GM21381 (cell line): Measurements from ENCODE around the gene CRISPLD2.
"Not testable (repeated sequence)": the region's sequence is repeated elsewhere in the genome, so short reads cannot be mapped to it uniquely, and the experiment has no call there.

Experiments
- ATAC-seq: cut with Tn5 transposase; IDR thresholded peaks from one replicate; pipeline ENCODE4 v1.9.1; 2021; ENCODE audit warnings: mild to moderate bottlenecking, moderate library complexity; ENCODE audit not compliant: unreplicated experiment

CRISPLD2 gene

DNA sequence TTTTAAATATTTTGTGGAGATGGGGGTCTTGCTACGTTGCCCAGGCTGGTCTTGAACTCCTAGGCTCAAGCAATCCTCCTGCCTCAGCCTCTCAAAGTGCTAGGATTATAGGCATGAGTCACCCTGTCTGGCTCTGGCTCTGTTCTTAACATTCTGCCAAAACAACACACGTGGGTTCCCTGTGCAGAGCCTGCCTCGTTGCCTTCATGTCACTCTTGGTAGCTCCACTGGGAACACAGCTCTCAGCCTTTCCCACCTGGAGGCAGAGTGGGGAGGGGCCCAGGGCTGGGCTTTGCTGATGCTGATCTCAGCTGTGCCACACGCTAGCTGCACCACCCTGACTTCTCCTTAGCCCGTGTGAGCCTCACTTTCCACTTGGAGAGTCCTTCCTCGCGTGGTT is 19.3 kb downstream of the CRISPLD2 start:
- ATAC-seq = no peak

DNA sequence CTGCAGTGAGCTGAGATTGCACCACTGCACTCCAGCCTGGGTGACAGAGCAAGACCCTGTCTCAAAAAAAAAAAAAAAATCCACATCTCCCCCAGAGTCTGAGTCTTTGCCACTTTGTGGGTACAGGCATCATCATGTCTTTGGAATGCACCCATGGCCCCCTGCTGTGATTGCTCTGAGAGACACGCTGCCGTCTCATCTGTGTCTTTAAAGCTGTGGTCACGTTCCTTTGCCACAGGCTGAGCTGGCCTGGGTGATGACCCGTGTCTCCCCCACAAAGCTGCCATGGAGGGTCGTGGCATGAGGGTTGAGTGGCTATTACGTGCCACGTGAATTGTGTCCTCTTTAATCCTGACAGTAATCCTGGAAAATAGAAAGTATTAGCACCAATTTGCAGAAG is 20.2 kb downstream of the CRISPLD2 start:
- no peak for ATAC-seq

DNA sequence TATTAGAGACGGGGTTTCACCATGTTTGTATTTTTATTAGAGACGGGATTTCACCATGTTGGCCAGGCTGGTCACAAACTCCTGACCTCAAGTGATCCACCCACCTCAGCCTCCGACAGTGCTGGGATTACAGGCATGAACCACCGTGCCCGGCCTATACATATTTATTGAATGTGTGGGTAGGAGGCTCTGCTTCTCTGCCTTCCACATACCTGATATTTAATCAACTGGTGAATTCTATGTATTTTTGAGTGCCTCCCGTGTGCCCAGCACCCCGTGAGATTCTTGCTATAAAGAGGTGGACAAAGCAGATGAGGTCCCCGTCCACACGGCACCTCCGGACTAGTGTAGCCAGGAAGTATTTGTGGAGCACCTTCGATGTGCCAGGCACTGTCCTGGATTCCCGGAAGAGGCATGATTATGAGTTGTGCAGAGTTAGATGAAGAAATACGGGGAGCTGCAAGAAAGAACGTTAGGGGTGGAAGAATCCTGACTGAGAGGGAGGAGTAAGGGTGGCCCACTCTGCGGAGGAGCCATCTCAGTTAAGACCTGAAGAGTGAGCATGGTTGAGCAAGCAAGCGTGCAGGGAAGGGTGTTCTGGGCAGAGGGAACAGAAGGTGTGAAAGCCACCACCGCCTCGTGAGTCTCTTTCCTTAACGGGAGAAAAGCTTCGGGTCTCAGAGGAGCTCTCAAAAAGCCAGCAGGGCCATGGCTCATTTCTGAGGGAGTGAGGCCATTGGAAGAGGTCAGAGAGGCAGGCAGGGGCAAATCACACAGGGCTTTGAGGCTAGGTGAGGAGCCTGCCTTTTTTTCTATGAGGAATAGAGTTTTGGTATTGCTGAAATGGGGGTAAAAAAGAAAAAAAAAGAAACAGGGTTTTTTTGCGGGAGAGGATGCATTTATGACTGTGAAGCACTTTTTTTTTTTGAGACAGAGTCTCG is 21.2 kb downstream of the CRISPLD2 start:
- no peak for ATAC-seq

DNA sequence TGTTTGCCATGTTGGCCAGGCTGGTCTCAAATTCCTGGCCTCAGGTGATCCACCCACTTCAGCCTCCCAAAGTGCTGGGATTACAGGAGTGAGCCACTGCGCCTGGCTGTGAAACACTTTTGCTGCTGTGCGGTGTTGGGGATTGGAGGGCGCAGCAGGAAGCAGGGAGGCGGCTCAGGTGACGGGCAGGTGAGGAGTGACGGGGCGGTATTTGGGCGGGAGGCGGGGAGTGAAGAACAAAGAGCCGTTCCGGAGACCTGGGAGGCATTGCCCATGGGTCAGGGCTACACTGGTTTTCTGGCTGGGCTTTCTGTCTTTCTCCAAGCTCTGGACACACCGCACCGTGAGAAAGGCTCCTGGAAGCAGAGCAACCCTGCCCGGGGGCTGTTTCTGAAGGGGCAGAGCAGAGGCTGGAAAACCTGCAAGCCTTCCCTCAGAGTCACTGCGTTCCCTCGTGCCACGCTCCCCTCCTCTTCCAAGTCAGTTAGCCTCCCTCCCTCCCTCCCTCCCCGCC is 22.1 kb downstream of the CRISPLD2 start:
- ATAC-seq = no peak

DNA sequence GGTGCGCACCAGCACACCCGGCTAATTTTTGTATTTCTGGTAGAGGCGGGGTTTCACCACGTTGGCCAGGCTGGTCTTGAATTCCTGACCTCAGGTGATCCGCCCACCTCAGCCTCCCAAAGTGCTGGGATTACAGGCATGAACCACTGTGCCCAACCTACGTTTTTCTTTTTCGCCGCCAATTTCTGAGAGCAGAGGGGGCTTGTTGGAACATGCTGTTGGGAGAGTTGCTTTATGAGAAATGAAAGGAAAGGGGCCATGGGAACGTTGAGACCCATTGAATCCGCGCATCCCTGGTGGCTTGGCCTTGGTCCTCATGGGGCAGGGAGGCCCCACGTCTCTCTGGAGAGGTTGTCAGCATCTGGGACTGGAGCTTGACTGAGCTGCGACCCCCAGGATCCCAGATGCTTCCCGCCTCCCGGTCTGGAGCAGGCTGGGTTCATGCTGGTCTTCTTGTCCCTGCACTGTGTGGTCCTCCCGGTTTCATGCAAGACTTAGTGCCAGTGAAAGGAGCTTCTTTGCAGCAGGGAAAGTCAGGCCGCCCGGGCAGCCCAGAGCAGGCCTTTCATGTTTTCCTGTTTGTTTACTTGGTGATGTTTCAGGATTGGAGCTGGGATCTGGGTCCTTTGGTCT is 22.8 kb downstream of the CRISPLD2 start:
- no peak for ATAC-seq

DNA sequence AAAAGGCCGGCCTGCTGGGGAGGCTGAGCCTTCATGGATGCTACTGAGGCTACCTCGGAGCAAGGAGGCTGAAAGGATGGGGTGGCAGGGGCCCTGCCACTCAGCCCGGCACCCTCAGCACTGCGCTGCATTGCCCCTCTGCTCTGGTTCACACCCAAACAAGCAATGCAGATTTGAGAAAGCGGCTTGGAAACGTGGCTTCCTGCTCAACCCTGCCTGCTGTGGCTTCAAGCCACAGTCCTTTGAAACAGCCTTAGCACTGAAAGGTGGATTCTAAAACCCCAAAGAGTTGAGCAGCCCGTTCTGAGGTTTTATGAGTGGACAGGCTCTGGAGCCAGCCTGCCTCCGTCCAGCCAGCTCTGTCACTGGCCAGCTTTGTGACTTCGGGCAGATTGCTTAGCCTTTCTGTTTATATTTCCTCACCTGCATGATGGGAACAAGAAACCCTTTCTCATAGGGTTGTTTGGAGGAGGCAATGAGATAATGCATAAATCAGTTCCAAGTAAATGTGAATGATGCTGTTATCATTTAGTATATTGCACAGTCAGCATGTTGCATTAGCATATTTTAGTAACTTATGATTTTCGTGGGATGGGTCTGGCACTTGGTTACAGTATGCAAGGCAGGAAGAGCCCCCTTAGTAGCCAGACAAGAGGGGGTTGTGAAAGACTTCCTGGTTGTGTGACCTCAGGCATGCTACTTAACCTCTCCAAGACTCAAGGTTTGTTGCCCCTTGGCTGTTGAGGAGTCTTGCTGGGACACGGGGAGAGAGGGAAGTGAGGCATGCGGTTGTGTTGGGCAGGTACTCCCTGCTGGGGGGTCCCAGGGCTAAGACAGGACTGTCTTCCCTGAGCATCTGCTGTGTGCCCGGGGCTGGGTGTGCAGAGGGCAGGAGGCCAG is 23.6 kb downstream of the CRISPLD2 start:
- no peak for ATAC-seq

DNA sequence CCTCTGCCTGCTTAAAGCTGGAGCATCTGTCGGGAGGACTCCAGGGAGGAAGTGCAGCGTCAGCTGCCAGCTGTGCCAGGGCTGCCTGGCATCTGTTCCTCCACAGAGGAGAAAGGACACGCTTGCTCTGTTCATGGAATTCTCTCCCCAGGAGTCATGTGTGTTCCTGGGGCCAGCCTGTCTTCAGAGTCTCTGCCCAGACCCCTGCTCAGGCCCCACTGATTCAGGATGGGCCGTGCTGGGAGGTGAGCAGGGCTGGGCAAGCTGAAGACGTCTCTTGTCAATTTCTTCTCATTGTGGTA is 24.2 kb downstream of the CRISPLD2 start:
- ATAC-seq = no peak

DNA sequence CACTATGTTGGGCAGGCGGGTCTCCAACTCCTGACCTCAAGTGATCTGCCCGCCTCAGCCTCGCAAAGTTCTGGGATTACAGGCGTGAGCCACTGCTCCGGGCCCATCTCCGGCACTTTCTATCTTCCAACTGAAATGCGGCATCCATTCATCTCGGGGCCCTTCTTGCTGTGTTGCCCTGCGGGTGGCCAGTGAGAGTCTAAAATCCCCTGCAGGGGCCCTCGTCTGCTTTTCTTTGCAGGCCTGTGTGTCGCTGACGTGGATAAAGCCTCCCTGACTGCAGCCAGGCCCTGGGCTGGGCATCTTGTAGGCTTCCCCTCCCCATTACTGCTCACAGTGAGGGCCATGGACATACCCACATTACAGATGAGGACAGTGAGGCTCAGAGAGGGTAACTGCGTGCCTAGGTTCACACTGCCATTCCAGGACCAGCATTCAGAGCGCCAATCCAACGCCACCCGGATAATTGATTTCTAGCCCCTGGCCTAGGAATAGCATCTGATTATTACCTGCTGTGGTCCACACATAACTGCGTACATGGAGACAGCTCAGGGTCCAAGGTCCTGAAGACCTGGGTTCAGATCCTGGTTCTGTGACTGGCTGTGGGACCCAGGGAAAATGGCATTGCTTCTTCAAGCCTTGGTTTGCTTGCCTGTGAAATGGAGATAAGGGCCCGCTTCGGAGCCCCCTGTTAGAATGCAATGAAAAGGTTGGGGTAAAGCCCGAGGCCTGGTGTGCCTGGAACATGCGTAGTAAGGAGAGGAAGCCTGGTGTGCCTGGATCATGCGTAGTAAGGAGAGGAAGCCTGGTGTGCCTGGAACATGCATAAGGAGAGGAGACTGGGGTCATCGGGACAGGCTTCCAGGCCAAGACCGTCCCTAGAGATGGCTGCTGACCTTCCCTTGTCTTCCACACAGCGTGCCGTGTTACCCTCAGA is 25.0 kb downstream of the CRISPLD2 start:
- ATAC-seq = no peak

DNA sequence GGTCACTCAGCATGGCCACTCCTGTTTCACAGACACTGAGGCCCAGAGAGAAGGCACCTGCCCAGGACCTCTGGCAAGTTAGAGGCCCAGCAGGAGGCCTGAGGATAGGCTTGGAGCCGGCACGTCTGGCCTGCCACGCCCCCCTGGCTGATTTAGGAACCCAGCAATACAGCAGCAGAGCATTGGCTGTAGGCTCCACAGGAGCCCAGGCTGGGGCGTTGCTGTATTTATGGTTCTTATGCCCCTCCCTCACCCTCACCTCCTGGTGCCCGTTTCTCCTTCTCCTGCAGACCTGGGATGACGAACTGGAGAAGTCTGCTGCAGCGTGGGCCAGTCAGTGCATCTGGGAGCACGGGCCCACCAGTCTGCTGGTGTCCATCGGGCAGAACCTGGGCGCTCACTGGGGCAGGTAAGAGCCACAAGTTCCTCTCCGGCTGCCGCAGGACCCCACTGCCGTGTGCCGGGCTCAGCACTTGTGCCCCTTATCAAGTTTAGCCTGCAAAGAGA is 25.8 kb downstream of the CRISPLD2 start:
- ATAC-seq = no peak

DNA sequence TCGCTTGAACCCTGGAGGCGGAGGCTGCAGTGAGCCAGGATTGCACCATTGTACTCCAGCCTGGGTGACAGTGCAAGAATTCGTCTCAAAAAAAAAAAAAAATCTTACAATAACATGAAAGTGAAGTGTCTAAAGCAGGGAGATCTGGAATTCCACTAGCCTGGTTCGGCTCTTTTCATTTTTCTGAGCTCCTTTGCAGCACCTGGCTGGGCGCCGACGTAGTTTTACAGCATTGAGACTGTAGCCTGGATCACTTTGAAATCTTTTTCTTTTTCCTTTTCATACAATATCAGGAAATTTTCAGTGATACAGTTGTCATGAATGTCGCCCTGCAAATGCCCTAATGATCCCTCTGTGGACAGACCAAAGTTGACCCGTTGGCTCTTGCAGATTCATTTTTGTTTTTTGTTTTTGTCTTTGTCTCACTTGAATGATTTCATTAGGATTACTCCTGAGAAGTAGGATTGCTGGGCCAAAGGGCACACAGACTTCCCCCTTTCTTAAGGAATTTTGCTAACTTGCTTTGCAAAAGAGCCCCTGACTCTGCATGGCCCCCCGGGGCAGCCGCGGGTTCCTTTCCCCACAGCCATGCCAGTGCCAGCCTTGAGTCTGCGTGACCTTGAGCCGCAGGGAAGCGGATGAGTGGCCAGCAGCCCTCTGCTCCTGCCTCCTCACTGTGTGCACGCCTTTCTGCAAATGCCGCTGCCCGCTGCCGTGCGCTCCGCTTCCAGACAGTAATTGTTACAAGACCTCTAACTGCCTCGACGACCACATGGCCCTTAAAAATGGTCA is 28.0 kb downstream of the CRISPLD2 start:
- no peak for ATAC-seq

DNA sequence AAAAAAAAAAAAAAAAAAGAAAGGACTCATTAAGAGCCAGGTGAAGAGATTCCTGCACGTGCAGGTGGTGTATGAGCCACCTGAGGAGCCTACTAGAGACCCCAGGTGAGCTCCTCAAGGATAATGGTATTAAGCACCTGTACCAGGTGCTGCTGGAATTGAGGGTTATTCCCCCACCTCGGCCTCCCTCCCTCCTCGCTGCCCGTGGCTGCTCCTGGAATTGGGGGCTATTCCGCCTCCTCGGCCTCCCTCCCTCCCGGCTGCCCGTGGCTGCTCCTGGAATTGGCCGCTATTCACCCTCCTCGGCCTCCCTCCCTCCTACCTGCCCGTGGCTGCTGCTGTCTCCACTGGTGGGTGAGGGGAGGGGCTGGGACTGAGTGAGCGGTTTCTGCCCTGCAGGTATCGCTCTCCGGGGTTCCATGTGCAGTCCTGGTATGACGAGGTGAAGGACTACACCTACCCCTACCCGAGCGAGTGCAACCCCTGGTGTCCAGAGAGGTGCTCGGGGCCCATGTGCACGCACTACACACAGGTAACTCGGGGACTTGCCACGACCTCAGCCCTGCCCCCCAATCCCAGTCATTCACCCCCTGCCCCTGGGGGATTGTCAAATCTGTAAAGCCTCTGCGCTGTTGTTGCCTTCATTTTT is 29.3 kb downstream of the CRISPLD2 start:
- ATAC-seq = no peak

DNA sequence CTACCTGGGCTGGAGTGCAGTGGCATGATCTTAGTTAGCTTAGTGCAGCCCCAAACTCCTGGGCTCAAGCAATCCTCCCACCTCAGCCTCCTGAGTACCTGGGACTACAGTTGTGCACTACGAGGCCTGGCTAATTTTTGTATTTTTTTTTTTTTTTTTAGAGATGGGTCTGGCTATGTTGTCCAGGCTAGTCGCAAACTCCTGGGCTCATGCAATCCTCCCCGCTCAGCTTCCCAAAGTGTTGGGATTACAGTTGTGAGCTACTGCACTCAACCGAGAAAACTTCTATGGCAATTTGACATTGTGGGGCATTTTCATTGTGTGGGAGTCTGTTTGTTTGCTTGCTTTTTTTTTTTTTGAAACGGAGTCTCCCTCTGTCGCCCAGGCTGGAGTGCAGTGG is 30.0 kb downstream of the CRISPLD2 start:
- no peak for ATAC-seq

DNA sequence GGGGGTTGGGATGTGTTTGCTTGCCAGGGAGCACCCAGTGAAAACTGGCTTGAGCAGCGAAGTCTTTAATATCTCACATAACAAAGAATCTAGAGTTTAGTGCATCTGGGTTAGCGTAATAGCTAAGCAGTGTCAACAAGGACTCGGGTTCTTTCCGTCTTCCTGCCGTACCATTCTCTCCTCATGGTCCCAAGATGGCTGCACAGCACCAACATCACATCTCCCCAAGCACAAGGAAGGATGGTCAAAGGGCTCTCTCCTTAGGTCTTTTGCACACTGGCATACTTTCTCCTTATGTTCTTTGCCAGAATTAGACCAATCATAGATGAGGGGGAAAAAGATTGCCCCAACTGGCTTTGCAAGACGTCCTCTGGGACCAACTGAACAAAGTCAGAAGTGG is 30.9 kb downstream of the CRISPLD2 start:
- no peak for ATAC-seq

DNA sequence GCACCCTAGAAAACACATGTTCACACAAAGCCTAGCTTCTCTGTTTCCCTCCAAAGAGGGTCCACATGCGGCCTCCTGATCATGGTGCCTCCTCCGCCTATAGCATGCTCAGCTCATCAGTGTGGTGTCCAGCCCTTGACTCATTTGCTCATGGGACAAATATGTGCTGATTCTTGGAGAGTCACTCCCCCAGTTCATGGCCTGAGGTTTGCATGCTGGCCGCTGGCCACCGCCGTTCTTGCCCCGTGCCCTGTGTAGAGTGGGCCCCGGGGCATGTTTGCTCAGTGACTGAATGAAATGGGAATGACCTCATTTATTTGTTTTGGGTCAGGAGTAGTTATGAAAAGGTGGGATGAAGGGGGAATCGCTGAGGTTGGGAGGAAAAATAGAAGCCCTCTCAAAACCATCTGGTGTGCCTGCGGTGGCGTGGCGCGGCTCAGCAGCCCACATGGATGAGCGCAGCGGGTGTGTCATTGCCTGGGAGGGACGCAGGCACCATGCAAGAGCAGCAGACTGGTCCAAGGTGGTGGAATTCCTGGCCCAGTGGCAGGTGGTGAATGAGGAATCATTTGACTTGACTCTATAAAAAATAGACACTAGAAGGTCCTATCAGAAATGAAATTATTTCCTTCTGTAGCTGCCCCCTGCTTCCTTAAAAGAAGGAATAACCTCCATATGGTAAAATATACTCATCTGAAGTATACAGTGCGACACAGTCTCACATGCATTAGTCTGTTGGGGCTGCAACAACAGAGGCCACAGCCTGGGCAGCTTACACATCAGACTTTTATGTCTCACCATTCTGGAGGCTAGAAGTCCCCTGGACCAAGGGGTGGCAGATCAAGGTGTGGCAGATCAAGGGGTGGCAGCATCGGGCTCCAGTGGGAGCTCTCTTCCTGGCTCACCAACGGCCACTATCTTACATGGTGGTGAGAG is 31.7 kb downstream of the CRISPLD2 start:
- no peak for ATAC-seq

DNA sequence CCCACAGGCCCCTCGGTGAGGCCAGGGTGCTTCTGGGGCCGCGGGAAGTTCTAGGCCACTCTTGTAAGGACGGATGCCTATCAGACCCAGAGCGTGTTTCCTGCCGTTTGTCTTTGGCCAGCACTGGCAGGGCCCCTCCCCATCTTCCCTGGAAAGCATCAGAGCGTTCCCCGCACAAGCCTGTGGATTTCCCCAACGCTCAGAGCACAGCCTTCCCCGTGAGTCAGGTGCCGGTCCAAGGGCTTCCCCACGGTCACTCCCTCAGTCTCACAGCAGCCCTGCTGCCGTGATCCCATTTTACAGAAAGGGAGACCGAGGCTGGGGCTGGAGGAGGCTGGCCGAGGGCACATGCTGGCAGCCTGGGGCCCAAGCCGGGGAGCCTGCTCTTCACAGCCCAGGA is 33.7 kb downstream of the CRISPLD2 start:
- ATAC-seq = no peak

DNA sequence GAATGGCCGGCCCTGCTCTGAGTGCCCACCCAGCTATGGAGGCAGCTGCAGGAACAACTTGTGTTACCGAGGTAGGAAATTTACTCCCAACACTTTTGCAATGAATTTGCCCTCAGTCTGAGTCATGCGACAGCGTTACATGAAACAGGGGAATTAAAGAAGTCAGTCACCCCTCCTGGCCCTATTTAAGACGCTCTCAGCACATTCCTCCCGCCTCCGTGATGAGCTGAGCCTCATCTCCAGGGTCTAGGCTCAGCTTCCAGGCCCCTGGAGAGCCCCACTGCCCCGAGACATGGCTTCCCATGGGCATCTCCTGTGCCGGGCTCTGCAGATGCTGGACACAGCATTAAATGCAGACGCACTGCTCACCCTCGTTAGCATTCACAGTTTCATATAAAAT is 35.0 kb downstream of the CRISPLD2 start:
- no peak for ATAC-seq

DNA sequence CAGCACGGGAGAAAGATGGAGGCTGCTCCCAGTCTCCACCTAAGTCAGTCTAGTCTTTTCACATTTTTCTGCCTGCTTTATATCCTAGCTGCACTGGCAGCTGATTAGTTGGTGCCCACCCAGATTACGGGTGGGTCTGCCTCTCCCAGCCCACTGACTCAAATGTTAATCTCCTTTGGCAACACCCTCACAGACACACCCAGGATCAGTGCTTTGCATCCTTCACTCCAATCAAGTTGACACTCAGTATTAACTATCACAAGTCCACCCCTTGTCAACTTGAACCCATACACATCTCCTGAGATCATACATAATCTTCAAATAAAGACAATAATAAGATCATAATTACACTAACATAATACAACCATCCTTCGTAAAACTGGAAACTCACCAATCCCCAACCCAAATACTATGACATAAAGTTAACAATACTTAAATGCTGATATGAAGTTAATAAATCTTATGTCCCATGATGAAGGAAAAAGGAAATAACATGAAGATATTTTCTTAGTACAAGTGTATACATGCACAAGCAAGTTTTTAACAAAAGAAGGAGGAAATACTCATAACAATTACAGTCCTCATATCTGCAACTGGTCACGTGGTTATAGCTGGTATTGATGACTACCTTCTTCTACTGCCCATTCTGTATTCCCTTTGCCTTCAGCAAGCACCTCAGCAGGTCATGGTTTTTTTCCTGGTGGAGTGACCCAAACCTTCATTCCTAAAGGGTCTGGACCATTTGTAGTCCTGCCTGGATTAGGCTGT is 35.8 kb downstream of the CRISPLD2 start:
- ATAC-seq = not testable (repeated sequence)
